CD14-positive monocyte (primary cell): Measurements from ENCODE around the gene LY6G5B. TPM values are rescaled to one million over a fixed set of nuclear protein-coding genes. Genes with fewer than 3 reads are reported as not detected.

Source experiments
- DNase-seq, 3 donors: peaks; one replicate each; pipeline ENCODE4 v3.0.0-alpha.2; 2011 to 2022
- H2AFZ ChIP-seq: 2 replicates; pipeline ENCODE4 v1.6.0; 2012; ENCODE audit warnings: mild to moderate bottlenecking, low read depth, low read length, inconsistent platforms; ENCODE audit not compliant: insufficient read depth, poor library complexity, severe bottlenecking
- H3K27ac ChIP-seq, 2 donors: 1 replicate in 1 of 2; 2 replicates in 1 of 2; pipeline ENCODE4 v1.5.1; 2012 to 2013; ENCODE audit warnings: low read length in 2 of 2, control low read depth in 1 of 2, inconsistent platforms in 1 of 2, low read depth in 1 of 2, mild to moderate bottlenecking in 1 of 2
- H3K27me3 ChIP-seq, 2 donors: one replicate each; pipeline versions ENCODE4 v1.6.0 to v1.6.1; 2011 to 2013; ENCODE audit warnings: low read length in 2 of 2; ENCODE audit not compliant: control insufficient read depth in 2 of 2, insufficient read depth in 2 of 2
- H3K36me3 ChIP-seq, 2 donors: replicated peaks in 1 of 2; 1 replicate in 1 of 2; 2 replicates in 1 of 2; pipeline versions ENCODE4 v1.5.1 to v1.6.1; 2012 to 2013; ENCODE audit warnings: low read length in 2 of 2, control low read depth in 1 of 2, inconsistent platforms in 1 of 2, mild to moderate bottlenecking in 1 of 2; ENCODE audit not compliant: insufficient read depth in 2 of 2, control insufficient read depth in 1 of 2
- H3K4me1 ChIP-seq, 2 donors: 1 replicate in 1 of 2; 2 replicates in 1 of 2; pipeline versions ENCODE4 v1.5.1 to v1.6.1; 2012 to 2013; ENCODE audit warnings: low read length in 2 of 2, control low read depth in 1 of 2, inconsistent platforms in 1 of 2, mild to moderate bottlenecking in 1 of 2, moderate library complexity in 1 of 2; ENCODE audit not compliant: insufficient read depth in 2 of 2, control insufficient read depth in 1 of 2
- H3K4me2 ChIP-seq: replicated peaks from 2 replicates; pipeline ENCODE3; 2012; ENCODE audit warnings: low read length, moderate library complexity, mild to moderate bottlenecking; ENCODE audit not compliant: poor library complexity, severe bottlenecking; ENCODE audit errors: extremely low read depth
- H3K4me3 ChIP-seq, 3 experiments: fragments of 200-600 bp in 1 of 3; sonication (generic) in 1 of 3; replicated peaks in 1 of 3; 1 replicate in 2 of 3; 2 replicates in 1 of 3; pipeline ENCODE4 v1.5.1; 2011 to 2013; ENCODE audit warnings: low read length in 3 of 3, mild to moderate bottlenecking in 3 of 3, control low read depth in 2 of 3, low read depth in 2 of 3, inconsistent platforms in 1 of 3, moderate library complexity in 1 of 3
- H3K79me2 ChIP-seq: 2 replicates; pipeline ENCODE4 v1.6.0; 2012; ENCODE audit warnings: mild to moderate bottlenecking, control low read depth, inconsistent platforms, low read length, moderate library complexity; ENCODE audit not compliant: insufficient read depth
- H3K9ac ChIP-seq: 2 replicates; pipeline ENCODE4 v1.6.0; 2017; ENCODE audit warnings: low read length, mild to moderate bottlenecking; ENCODE audit not compliant: insufficient read depth, poor library complexity, severe bottlenecking
- H3K9me3 ChIP-seq, 2 donors: replicated peaks in 1 of 2; 1 replicate in 1 of 2; 2 replicates in 1 of 2; pipeline versions ENCODE4 v1.5.1 to v1.6.1; 2012 to 2013; ENCODE audit warnings: low read length in 2 of 2, control low read depth in 1 of 2; ENCODE audit not compliant: control insufficient read depth in 1 of 2, insufficient read depth in 1 of 2
- H4K20me1 ChIP-seq: 2 replicates; pipeline ENCODE4 v1.6.0; 2012; ENCODE audit warnings: mild to moderate bottlenecking, low read length, control low read depth, moderate library complexity; ENCODE audit not compliant: insufficient read depth
- H3K27ac Mint-ChIP-seq, 7 donors: one replicate each; pipeline ENCODE4 v1.8.0; 2020; ENCODE audit warnings: mild to moderate bottlenecking in 7 of 7, mixed read lengths in 7 of 7, moderate library complexity in 6 of 7, inconsistent platforms in 2 of 7
- H3K27me3 Mint-ChIP-seq, 3 donors: one replicate each; pipeline ENCODE4 v1.8.0; 2021 to 2022; ENCODE audit warnings: low read depth in 3 of 3, mild to moderate bottlenecking in 3 of 3, mixed read lengths in 3 of 3, moderate library complexity in 3 of 3, inconsistent platforms in 1 of 3
- H3K36me3 Mint-ChIP-seq, 2 donors: one replicate each; pipeline ENCODE4 v1.8.0; 2020; ENCODE audit warnings: mixed read lengths in 2 of 2, inconsistent platforms in 1 of 2, mild to moderate bottlenecking in 1 of 2
- H3K4me1 Mint-ChIP-seq: one replicate; pipeline ENCODE4 v1.8.0; 2020; ENCODE audit warnings: mild to moderate bottlenecking, mixed read lengths
- H3K4me3 Mint-ChIP-seq, 2 donors: one replicate each; pipeline ENCODE4 v1.8.0; 2020; ENCODE audit warnings: mild to moderate bottlenecking in 2 of 2, mixed read lengths in 2 of 2, moderate library complexity in 1 of 2
- H3K9me3 Mint-ChIP-seq, 7 donors: one replicate each; pipeline ENCODE4 v1.8.0; 2020 to 2022; ENCODE audit warnings: mixed read lengths in 7 of 7, mild to moderate bottlenecking in 6 of 7, moderate library complexity in 6 of 7, inconsistent platforms in 2 of 7
- CTCF ChIP-seq: fragments of 200-600 bp; IDR thresholded peaks from one replicate; pipeline ENCODE4 v1.8.0; 2022; ENCODE audit warnings: antibody characterized with exemption, mild to moderate bottlenecking
- WGBS: methylation state at CpG from one replicate; pipeline ENCODE4 v1.1.5; 2013; ENCODE audit warnings: missing lambda C conversion rate; ENCODE audit not compliant: insufficient coverage; 5-methylcytosine and 5-hydroxymethylcytosine counted together
- intact Hi-C, 2 donors: fragments of 100-400 bp; cut with micrococcal nuclease; formaldehyde crosslinking; loops; one replicate each; pipeline versions ENCODE4 v1.15.0 to v1.15.1; 2023
- polyA plus RNA-seq, 3 donors: library from polyadenylated mRNA; depleted of rRNA in 1 of 3; unstranded in 2 of 3; stranded (reverse) in 1 of 3; fragments of 300-500 nt in 2 of 3; fragments of >200 nt in 1 of 3; fragmentation: Illumina TruSeq in 2 of 3; gene quantifications; 1 replicate in 2 of 3; 2 replicates in 1 of 3; pipeline ENCODE4 v1.2.3, GENCODE V29; 2012 to 2021

The LY6G5B gene
- polyA plus RNA-seq, 3 donors: 0.17 to 55.1 TPM; not detected in 1

- H3K36me3 ChIP-seq: no peaks in the 10 kb centered on the region
- no peak overlapping the region for H3K9ac ChIP-seq
- H3K4me1 ChIP-seq: peaks cover 21 to 27% of the 10 kb centered on the region in 2 donors
- no peak overlapping the region for H3K4me2 ChIP-seq
- peaks cover 0 to 9% (median 1%) of the 10 kb centered on the region in 3 donors for H3K27me3 Mint-ChIP-seq
- no peaks in the 10 kb centered on the region for H3K79me2 ChIP-seq
- H3K4me3 Mint-ChIP-seq: peak overlapping the region in 1 of 2 donors; percentile 23
- intact Hi-C loops: no loop called here
- H3K9me3 ChIP-seq: no peaks in the 10 kb centered on the region
- DNase-seq: peak; percentile 32 to 49 (median 35)
- no peaks in the 10 kb centered on the region for H4K20me1 ChIP-seq
- TF ChIP-seq CTCF: peak; percentile 26
- 63% methylated on average over 8 of the region's 8 CpGs for WGBS
- H3K27me3 ChIP-seq: no peaks in the 10 kb centered on the region
- no peak overlapping the region for H3K4me3 ChIP-seq
- H3K9me3 Mint-ChIP-seq: peaks cover 0 to 2% (median 0%) of the 10 kb centered on the region in 7 donors
- peak overlapping the region in 2 of 7 donors; percentile 56 to 60 for H3K27ac Mint-ChIP-seq
- H3K4me1 Mint-ChIP-seq: peaks cover 28% of the 10 kb centered on the region
- no peaks in the 10 kb centered on the region for H3K36me3 Mint-ChIP-seq
- no peak overlapping the region for H3K27ac ChIP-seq
- H2AFZ ChIP-seq: peak overlapping the region; percentile 38
Observed at GRCh38 chr6:31712296-31712695, 42.5 kb downstream of the LY6G5B start.

GRCh38 chr6:31713465-31713864 lies 43.7 kb downstream of the LY6G5B start:
- H2AFZ ChIP-seq: no peak overlapping the region
- no peak overlapping the region for H3K4me3 Mint-ChIP-seq
- no CpG with 5 or more reads among the region's 4 CpGs for WGBS
- peaks cover 0 to 2% (median 0%) of the 10 kb centered on the region in 7 donors for H3K9me3 Mint-ChIP-seq
- H3K9me3 ChIP-seq: no peaks in the 10 kb centered on the region
- peaks cover 21 to 27% of the 10 kb centered on the region in 2 donors for H3K4me1 ChIP-seq
- peak overlapping the region in 1 of 7 donors; percentile 47 for H3K27ac Mint-ChIP-seq
- no peak overlapping the region for H3K4me2 ChIP-seq
- H3K4me3 ChIP-seq: no peak overlapping the region
- no peaks in the 10 kb centered on the region for H3K36me3 ChIP-seq
- intact Hi-C loops: no loop called here
- H3K27me3 ChIP-seq: no peaks in the 10 kb centered on the region
- TF ChIP-seq CTCF: no peak
- no peak overlapping the region for H3K9ac ChIP-seq
- no peaks in the 10 kb centered on the region for H3K79me2 ChIP-seq
- no peaks in the 10 kb centered on the region for H3K36me3 Mint-ChIP-seq
- peaks cover 0 to 9% (median 4%) of the 10 kb centered on the region in 3 donors for H3K27me3 Mint-ChIP-seq
- no peaks in the 10 kb centered on the region for H4K20me1 ChIP-seq
- peaks cover 28% of the 10 kb centered on the region for H3K4me1 Mint-ChIP-seq
- DNase-seq: no peak
- no peak overlapping the region for H3K27ac ChIP-seq
